ENCODE measurements around the gene CAPZB.

DNA sequence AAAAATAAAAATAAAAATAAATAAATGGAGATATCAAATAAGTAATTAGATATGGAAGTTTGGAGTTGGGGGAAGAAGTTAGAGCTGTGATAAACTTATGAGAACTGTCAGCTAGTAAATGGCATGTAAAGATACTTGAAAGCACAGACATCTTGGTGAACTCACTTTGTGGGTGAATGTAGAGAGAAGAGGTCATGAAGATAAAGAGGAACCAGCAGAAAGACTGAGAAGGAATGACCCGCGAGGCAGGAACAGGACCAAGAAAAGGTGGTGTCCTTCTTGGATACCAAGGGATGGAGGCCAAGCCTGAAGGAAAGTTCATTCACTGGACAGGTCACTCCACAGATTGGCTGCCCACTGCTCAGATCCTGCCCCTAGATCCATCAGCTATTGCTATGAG lies 4.7 kb upstream of the CAPZB start:
- TF ChIP-seq SPI1 (IDR thresholded peaks at IDR 0.05; ENCODE audit: low read depth, low read length) (no peak), POLR2A (IDR thresholded peaks at IDR 0.05; ENCODE audit: low read depth, low read length) (no peak), POU2F2 (IDR thresholded peaks at IDR 0.05; ENCODE audit: low read depth, low read length) (no peak), POLR2AphosphoS5 (IDR thresholded peaks at IDR 0.05; ENCODE audit: low read depth, low read length) (no peak)
